Lower lobe of right lung (tissue), 2 donors: Measurements from ENCODE around the gene UVRAG. TPM values are rescaled to one million over a fixed set of nuclear protein-coding genes. Genes with fewer than 3 reads are reported as not detected.

Source experiments
- ATAC-seq, 2 donors: fragments of 200-7000 bp; cut with Tn5 transposase; one replicate each; pipeline ENCODE4 v1.9.1; 2020 to 2022; ENCODE audit warnings: mild to moderate bottlenecking in 2 of 2, moderate library complexity in 2 of 2
- DNase-seq: peaks from one replicate; pipeline ENCODE4 v3.0.0-alpha.2; 2020
- H3K27ac ChIP-seq: fragments of 200-600 bp; one replicate; pipeline ENCODE4 v1.8.0; 2022
- H3K27me3 ChIP-seq: fragments of 200-600 bp; one replicate; pipeline ENCODE4 v1.8.0; 2022; ENCODE audit warnings: low read depth
- H3K36me3 ChIP-seq: fragments of 200-600 bp; one replicate; pipeline ENCODE4 v1.8.0; 2022; ENCODE audit warnings: mild to moderate bottlenecking
- H3K4me1 ChIP-seq: fragments of 200-600 bp; one replicate; pipeline ENCODE4 v1.8.0; 2022
- H3K4me3 ChIP-seq: fragments of 200-600 bp; one replicate; pipeline ENCODE4 v1.8.0; 2022; ENCODE audit warnings: mild to moderate bottlenecking
- H3K9me3 ChIP-seq: fragments of 200-600 bp; one replicate; pipeline ENCODE4 v1.8.0; 2022
- intact Hi-C: fragments of 100-400 bp; cut with DNase I; formaldehyde crosslinking; loops from one replicate; pipeline ENCODE4 v1.11.0; 2022
- total RNA-seq: library from RNA; stranded (reverse); fragmentation: NEBNext Ultra II Directional; extraction: Animal tissue kit (Norgen Biotek cat#: 25700); gene quantifications from one replicate; pipeline ENCODE4 v1.2.1, GENCODE V29; 2021
- TF ChIP-seq, protein P1 (sequence below): fragments of 200-600 bp; IDR thresholded peaks from one replicate; pipeline ENCODE4 v1.8.0; 2022; ENCODE audit warnings: antibody characterized with exemption, mild to moderate bottlenecking
- donor health status: DM: no; HTN: yes; CAD: no; lungs with severe emphysema.

Gene UVRAG
- total RNA-seq, 1 donor from 2014 or later, result 36.0 TPM

DNA sequence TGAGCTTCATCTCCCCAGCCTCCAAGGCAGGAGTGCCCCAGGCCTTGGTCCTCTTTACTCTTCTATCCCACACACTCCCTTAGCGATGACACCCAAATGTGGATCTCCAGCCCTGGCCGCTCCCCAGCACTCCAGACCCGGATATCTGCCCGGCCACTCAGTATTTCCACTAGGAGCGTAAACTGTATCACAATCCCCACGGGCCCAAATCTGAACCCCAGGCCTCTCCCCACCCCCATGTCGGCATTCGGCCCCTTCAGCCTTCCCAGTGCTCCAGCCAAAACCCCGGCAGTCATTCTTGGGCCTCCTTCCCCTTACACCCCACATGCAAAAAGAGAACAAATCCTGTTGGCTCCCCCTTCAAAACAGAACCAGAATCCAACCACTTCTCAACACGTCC is 370.5 kb downstream of the UVRAG start:
- Histone ChIP-seq H3K27me3 (no peaks in the 10 kb centered on the region), H3K27ac (peak overlapping the region; percentile 69), H3K4me1 (peaks cover 29% of the 10 kb centered on the region), H3K36me3 (no peaks in the 10 kb centered on the region), H3K4me3 (no peak overlapping the region), H3K9me3 (no peaks in the 10 kb centered on the region)
- ATAC-seq (no peak), DNase-seq (no peak)
- intact Hi-C loops, result no loop called here
- TF ChIP-seq, protein P1, sequence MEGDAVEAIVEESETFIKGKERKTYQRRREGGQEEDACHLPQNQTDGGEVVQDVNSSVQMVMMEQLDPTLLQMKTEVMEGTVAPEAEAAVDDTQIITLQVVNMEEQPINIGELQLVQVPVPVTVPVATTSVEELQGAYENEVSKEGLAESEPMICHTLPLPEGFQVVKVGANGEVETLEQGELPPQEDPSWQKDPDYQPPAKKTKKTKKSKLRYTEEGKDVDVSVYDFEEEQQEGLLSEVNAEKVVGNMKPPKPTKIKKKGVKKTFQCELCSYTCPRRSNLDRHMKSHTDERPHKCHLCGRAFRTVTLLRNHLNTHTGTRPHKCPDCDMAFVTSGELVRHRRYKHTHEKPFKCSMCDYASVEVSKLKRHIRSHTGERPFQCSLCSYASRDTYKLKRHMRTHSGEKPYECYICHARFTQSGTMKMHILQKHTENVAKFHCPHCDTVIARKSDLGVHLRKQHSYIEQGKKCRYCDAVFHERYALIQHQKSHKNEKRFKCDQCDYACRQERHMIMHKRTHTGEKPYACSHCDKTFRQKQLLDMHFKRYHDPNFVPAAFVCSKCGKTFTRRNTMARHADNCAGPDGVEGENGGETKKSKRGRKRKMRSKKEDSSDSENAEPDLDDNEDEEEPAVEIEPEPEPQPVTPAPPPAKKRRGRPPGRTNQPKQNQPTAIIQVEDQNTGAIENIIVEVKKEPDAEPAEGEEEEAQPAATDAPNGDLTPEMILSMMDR, result no peak

GRCh38 chr11:76185931-76186401 is 371.0 kb downstream of the UVRAG start:
- Histone ChIP-seq H3K27me3 (no peaks in the 10 kb centered on the region), H3K4me1 (peaks cover 29% of the 10 kb centered on the region), H3K27ac (peak overlapping the region; percentile 69), H3K4me3 (no peak overlapping the region), H3K9me3 (no peaks in the 10 kb centered on the region), H3K36me3 (no peaks in the 10 kb centered on the region)
- intact Hi-C loops, result no loop called here
- ATAC-seq, result peak; percentile 51 to 64
- TF ChIP-seq, protein P1, result no peak
- DNase-seq, result no peak

DNA sequence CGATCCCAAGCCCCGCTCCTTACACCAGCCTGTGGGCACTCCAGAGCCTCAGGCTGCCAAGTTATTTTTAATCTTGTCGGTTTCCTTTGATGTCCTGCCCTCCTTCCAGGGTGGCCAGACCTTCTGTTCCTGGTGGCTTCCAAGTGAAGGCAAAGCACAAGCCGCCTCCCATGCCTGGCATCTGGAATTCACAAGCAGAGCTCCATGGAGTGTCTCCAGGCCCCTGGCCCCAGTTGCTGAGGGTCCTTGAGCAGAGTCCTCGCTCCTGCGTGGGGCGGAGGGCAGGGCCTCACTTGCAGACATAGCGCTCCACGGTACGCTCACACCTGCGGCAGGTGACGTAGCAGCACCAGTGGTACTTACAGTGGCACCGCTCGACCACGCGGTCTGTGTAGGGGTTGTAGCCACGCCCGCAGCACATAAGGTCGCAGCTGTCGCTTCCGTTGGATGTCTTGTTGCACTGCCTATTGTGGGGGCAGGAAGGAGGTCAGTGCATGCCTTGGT is 371.8 kb downstream of the UVRAG start:
- no peak for DNase-seq
- TF ChIP-seq, protein P1, result no peak
- no peak overlapping the region for H3K4me3 ChIP-seq
- H3K4me1 ChIP-seq, result peaks cover 29% of the 10 kb centered on the region
- H3K36me3 ChIP-seq, result no peaks in the 10 kb centered on the region
- H3K9me3 ChIP-seq, result no peaks in the 10 kb centered on the region
- H3K27me3 ChIP-seq, result no peaks in the 10 kb centered on the region
- intact Hi-C loops, result no loop called here
- peak; percentile 46 to 48 for ATAC-seq
- H3K27ac ChIP-seq, result peak overlapping the region; percentile 69

- no peaks in the 10 kb centered on the region for H3K36me3 ChIP-seq
- TF ChIP-seq, protein P1, result no peak
- no peak for ATAC-seq
- no peaks in the 10 kb centered on the region for H3K9me3 ChIP-seq
- intact Hi-C loops, result no loop called here
- no peak overlapping the region for H3K27ac ChIP-seq
- DNase-seq, result no peak
- H3K4me3 ChIP-seq, result no peak overlapping the region
- H3K4me1 ChIP-seq, result peaks cover 29% of the 10 kb centered on the region
- H3K27me3 ChIP-seq, result no peaks in the 10 kb centered on the region
Measured at GRCh38 chr11:76188873-76189272, 373.9 kb downstream of the UVRAG start.

GRCh38 chr11:76189682-76190081 is 374.7 kb downstream of the UVRAG start:
- TF ChIP-seq, protein P1, result no peak
- DNase-seq, result no peak
- ATAC-seq, result no peak
- Histone ChIP-seq H3K9me3 (no peaks in the 10 kb centered on the region), H3K4me1 (peaks cover 24% of the 10 kb centered on the region), H3K27ac (peak overlapping the region; percentile 4), H3K36me3 (no peaks in the 10 kb centered on the region), H3K27me3 (no peaks in the 10 kb centered on the region), H3K4me3 (no peak overlapping the region)
- intact Hi-C loops, result no loop called here

- TF ChIP-seq, protein P1, result no peak
- DNase-seq, result no peak
- Histone ChIP-seq H3K4me3 (no peak overlapping the region), H3K27ac (peak overlapping the region; percentile 4), H3K9me3 (no peaks in the 10 kb centered on the region), H3K27me3 (no peaks in the 10 kb centered on the region), H3K36me3 (no peaks in the 10 kb centered on the region), H3K4me1 (peaks cover 17% of the 10 kb centered on the region)
- peak in 1 of 2 donors; percentile 4 for ATAC-seq
- intact Hi-C loops, result no loop called here
Measured at GRCh38 chr11:76190376-76190775, 375.4 kb downstream of the UVRAG start.
